AG08395 (cell line): ENCODE results near the gene CDKL1.
A peak's percentile ranks its signal among the peaks of the same experiment; 100 is the strongest.

Experiments used
- DNase-seq: peaks from one replicate; pipeline ENCODE4 v3.0.0; 2012; ENCODE audit warnings: mixed read lengths, low spot score

Gene CDKL1

DNA sequence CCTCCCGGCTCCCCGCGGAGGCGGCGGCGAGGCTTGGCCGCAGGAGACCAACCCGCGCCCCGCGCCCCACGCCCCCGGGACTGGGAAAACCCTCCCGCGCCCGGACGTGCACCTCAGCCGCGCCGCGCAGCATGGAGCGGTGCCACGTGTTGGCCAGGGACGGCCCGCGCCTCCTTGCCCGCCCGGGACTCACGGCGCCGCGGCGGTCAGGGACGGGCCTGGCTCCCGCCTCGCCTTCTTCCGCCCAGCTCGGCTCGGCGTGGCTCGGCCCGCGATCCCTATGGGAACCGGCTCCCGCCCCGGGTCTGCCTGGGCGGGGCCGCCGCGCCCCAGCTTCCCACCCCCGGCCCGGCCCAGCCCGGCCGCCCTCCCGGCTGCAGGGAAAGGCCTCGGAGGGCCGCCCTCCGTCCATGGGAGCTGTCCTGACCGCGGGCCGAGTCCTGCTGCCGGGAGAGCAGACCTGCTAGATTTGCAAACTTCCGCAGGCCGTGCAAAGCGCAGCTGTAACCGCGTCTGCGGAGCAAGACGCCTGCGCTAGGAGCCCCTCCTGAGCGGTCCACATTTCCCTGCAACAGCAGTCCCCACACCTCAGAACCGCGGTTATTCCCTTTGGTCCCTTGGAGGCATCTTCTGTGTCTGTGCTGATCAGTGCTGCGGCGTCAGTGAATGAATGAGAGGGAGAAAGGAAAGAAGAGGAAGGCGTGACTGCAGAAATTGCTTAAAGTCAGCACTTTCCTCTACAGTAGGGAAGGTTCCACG is at the start of gene CDKL1:
Gene CDKL1 (minus strand): TSS at position 251 of the 759 bp plus-strand sequence. CDS start 1,013 bp downstream, outside the sequence.
- DNase-seq = peak; percentile 71

DNA sequence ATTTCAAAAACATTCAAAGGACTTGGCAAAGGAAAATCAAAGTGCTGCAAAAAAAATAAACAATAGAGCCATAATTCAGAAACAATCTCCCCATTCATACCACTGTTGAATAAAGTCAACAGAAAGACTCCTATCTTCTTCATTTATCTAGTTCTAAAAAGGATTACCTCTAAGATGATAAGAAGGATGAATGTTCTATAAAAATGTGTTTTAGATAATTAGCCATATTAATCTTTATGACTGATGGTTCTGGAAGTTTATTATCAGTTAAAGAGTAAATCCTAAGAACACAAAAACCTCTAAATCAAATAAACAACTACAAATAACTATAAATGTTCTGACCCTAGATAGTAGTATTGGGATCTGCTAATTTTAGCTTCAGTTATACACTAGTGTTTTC is 37.8 kb upstream of the CDKL1 start:
- no peak for DNase-seq

DNA sequence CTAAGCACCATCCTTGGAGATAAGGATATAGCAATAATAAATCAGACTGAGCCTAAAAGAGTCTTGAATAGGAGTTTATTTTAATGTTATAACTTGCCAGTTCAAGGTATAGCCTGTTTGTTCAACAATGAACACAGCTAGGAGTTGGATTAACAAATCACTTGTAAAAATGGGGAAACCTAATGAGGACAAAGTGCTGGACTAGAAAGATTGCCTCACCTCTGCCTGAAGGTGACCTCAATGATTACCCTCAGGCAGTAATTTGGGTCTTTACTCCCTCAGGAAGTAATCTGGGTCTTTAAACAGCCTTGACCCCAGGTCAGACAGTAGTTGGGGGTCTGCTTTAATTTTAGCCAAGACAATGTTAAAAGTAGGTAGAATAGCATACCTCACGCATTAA is 35.5 kb upstream of the CDKL1 start:
- DNase-seq = no peak

DNA sequence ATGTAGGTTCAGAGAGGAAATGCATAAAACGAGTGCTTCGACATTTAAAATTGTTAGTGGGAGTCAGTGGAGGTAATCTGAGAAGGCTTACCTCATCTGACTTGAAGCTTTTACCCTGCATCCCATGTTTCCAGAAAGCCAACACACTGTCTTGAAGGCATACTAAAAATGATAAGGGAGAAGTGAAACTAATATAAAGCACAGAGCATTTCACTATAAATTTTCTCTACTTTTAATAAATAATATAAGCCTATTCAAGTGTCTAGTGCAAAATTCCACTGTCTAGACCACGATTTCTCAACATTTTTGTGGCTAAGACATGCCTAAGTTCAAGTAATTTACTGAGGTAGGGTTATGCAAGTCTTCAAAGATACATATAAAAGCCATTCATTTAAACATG is 29.1 kb upstream of the CDKL1 start:
- peak; percentile 26 for DNase-seq

DNA sequence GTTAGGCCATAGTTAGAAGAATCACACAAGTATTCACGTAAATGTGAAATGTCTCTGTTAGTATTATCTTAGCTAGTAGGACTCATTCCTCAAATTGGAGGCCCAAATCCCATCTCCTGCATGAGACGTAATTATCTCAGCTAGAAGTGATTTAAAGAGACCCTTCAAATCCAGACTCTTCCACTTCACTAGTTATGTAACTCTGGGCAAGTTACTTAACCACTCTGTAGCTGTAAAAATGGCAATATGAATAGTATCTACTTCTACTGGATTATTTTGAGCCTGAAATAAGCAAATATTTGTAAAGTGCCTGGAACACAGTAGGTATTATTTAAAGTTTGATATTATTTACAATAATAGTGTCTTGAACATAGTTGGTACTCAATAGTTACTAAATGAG is 28.4 kb upstream of the CDKL1 start:
- DNase-seq = no peak

DNA sequence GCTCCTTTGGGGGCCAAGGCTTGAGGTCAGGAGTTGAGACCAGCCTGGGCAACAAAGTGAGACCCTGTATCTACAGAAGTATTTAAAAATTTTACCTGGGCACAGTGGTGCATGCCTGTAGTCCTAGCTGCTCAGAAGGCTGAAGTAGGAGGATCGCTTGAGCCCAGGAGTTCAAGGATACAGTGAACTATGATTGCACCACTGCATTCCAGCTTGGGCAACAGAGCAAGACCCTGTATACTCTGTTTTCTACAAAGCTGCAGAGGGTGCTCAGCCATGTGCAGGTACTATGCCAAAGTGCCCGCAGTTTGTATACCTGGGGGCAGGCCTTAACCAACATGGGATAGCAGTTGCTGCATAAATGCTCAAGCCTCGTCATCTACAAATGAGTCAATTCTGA is 26.8 kb upstream of the CDKL1 start:
- DNase-seq = no peak

DNA sequence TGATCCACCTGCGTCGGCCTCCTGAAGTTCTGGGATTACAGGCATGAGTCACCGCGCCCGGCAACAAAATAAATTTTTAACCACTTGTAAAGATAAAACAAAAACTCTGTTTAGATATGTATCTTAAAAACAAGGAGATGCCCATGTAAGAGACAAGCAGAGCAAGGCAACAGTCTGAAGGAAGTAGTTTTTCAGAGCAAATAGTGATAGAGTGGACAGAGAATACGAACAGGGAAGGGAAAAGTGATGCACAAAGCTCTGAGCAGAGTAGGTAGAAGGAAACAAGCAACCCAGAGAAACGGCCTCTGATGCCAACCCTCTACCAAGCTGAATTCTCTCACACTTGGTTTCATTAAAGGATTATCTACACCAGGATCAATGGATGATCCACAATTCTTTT is 24.8 kb upstream of the CDKL1 start:
- DNase-seq = no peak

DNA sequence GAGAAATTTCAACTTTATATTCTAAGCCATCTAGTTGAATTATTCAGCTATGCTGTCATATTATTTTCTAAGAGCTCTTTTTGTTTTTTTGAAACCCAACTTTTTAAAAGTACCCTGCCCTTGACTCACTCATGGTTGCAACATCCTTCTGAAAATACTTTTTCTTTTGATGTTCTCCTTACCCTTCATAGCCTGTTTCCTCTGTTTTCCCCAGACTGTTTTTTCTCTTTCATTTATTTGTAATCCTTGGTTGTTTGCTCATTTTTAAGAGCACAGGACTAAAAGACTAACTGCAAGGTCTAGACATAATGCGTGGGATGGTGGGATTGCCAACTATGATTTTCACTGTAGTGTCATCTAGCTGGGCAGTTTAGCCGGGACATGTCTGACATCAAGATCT is 21.2 kb upstream of the CDKL1 start:
- DNase-seq = peak; percentile 21

DNA sequence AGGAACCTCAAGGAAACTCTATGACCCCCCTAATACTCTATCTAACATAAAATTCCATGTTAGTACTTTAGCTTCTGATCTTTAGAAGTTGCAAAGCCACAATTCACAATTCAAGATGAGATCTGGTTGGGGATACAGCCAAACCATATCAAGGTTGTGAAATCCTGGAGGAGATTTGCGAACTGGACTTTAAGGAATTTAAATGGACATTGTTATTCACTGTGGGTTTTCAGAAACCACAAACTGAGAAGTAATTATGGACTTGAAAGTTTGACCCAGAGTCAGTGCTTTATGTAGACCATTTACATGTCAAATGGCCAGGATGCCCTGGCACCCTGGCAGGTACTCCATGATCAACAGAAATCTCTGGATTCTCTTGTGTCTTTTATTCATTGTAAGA is 14.2 kb upstream of the CDKL1 start:
- peak; percentile 59 for DNase-seq

DNA sequence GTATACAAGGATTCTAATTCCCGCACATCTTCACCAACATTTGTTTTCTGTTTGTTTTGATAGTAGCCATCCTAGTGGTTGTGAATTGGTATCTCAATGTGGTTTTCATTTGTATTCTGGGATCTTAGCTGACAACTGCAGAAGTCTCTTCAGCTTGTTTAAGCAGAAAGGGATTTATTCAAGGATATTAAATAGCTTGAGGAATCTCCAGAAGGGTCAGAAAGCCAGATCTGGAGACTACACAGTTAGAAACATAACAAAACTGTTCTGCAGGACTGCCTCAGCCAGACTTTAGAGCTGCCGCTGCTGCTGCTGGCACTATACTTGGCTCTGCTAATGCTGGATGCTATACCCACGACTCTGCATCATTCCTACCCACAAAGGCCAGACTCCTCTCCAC is 13.4 kb upstream of the CDKL1 start:
- DNase-seq = no peak

DNA sequence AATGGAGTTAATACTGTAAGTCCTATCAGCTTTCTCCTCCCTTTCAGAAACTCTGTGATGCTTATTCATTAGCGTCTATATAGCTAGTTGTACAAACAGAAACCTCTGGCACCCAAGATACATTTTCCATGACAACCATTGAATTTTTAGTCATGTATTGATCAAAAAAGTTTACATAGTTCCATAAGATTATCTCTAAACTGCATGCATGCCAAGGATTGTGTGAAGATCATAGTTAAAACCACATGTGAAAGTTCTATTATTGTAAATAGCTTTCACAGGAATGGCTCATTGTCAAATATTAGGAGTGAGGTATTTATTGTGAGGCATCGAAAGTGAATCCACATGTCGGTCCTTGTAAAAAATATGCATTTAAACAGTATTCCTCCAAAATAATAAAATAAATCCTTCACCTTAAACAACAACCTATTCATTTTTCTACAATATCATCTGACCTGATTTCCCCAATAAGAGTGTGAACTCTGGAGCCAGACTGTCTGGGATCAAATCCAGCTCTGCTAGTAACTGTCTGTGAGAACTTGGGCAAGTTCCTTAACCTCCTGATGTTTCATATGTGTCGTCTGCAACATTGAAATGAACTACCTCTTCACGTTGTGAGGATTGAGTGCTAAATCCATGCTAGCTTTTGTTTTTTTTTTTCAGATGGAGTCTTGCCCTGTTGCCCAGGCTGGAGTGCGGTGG is 10.6 kb upstream of the CDKL1 start:
- peak; percentile 36 for DNase-seq

DNA sequence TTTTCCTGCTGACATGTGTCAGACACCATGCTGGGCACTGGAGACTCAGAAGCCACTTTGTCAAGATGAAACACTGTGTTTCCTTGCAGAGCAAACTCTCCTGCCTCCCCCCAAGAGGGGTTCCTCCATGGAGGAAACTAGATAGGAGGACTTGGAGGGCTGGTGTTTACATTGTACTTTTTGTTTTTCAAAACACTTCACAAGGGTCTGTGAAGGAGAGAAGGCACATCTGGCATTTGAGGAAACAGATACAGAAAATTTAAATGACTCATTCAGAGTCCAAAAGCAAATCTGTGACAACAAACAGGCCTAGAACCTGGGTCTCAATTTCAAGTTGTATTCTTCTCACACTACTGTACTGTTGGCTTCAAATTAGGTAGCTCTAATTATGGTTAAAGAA is 6.7 kb upstream of the CDKL1 start:
- DNase-seq = no peak

DNA sequence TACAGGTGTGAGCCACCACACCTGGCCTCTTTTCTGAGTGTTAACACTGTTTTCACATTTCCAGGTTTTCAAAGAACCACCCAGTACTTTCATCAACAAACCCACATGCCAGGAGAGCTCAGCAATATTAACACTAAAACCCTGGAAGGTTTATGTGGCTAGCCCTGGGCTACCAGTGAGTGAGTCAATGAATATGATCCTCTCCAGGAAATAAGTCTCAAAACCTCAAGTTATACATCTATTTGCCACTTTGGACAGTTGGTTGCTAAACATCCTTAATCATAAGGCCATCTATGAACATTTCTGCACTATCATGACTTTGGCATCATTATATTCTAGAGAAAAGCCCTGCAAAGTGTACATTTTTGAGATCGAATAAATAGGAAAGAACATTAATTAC is 6.3 kb upstream of the CDKL1 start:
- no peak for DNase-seq

DNA sequence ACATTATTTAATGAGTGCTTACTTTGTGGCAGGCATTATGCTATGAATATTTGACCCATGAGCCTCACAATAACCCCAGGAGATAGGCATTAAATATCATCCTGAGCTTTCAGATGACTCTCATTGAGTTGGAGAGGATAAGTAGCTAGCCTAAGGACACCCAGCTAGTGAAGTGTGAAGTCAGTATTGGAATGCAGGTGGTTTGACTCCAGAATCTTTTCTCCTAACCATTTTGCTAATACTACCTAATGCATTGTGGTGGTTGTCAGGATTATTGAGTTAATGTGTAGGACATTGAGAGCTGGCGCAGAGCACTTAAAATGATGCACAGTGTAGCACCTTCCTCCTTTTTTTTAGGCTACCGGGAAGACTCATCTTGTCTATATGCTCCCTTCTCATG is 3.8 kb upstream of the CDKL1 start:
- DNase-seq = no peak

DNA sequence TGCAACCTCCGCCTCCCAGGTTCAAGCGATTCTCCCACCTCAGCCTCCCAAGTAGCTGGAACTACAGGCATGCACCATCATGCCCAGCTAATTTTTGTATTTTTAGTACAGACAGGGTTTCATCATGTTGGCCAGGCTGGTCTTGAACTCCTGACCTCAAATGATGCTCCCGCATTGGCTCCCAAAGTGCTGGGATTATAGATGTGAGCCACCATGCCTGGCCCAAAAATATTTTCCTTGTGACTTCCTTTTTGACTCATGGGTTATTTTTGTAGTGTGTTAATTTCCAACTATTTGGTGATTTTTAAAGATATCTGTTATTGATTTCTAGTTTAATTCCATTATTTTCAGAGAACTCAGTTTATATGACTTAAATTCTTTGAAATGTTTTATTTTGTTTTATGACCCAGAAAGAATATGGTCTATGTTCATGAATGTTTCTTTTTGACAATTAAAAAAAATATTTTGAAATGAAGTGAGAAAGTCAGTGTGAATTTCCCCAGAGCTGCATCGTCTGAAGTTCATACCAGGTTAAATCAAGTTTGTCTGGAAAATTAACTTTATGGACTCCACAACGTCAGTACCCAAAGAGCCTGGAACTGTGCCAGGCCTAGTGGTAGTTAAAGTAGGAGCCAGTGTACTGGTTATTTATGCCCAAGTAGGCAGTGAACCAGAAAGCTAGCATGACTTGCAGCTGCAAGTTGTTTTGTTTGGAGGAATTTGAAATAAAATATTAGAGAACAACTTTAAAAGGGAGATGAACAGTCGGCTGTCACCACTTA is 2.8 kb upstream of the CDKL1 start:
- DNase-seq = peak; percentile 31

DNA sequence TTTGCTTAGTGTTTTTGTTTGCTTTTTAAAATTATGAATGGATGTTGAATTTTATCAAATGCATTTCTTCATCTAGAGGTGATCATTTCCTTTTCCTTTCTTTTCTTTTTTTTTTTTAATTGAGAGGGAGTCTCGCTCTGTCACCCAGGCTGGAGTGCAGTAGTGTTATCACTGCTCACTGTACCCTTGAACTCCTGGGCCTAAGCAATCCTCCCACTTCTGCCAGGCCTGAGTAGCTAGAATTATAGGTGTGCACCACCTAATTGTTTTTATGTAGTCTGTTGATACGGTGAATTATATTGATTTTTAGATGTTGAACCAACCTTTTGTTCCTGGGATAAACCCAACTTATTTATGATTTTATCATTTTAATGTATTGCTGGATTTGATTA is 1.5 kb upstream of the CDKL1 start:
- no peak for DNase-seq

DNA sequence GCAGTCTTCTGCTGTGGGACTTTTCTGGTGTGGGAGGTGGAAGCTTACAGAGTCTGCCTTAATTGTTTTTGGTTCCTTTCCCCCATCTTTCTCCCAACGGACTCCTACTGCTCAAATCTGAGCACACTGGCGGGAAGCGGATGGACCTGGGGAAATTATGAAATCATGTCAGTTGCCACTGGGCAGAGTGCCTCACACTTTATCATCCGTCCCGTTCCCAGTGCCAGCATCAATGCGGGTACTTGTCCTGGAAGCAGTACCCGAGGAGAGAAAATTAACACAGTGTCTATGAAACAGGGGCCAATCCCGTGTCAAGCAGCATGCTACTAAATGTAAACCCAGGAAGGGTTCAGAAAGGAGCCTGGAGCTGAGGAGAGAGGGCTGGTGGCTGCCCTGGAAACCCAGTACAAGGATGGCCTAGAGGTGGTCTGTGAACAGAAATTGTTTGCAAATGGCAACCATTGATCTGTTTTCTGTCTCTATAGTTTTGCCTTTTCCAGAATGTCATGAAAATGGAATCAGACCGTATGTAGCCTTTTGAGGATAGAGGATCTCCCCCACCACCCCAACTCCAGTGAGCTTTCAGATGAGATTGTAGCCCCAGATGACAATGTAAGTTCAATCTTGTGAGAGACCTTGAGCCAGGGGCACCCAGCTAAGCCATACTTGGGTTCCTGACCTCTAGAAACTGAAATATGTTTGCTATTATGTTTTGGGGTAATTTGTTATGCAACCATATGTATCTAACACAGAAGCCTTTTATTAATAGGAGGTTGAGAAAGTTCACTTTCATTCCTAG is 908 bp upstream of the CDKL1 start:
- DNase-seq = peak; percentile 25

DNA sequence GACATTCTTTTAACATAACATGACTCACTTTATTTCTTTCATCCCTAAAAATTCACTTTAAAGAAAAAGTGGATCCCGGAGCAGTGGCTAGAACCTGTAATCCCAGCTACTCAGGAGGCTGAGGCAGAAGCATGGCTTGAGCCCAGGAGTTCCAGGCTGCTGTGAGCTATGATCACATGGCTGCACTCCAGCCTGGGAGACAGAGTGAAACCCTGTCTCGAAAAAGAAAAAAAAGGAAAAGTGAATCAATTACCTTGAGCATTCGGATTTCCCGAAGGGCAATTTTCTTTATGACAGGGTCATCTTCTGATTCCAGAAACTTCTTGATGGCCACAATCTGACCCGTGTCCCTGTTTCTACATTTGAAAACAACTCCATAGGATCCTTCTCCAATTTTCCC is 1.2 kb downstream of the CDKL1 start:
- DNase-seq = no peak

DNA sequence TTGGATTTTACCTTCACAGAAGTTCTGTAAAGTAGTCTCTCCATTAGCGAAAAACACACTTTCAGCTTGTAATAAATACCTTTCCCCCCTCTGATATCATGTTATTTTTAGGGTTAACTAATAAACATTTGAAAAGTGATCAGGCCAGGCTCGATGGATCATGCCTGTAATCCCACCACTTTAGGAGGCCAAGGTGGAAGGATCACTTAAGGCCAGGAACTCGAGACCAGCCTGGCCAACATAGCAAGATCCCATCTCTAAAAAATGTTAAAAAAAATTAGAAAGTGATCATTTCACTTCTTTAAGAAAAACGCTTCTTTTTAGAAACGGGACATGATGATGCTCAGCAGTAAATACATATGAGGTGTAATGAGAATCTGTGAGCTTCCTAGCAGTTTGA is 2.0 kb downstream of the CDKL1 start:
- DNase-seq = no peak

DNA sequence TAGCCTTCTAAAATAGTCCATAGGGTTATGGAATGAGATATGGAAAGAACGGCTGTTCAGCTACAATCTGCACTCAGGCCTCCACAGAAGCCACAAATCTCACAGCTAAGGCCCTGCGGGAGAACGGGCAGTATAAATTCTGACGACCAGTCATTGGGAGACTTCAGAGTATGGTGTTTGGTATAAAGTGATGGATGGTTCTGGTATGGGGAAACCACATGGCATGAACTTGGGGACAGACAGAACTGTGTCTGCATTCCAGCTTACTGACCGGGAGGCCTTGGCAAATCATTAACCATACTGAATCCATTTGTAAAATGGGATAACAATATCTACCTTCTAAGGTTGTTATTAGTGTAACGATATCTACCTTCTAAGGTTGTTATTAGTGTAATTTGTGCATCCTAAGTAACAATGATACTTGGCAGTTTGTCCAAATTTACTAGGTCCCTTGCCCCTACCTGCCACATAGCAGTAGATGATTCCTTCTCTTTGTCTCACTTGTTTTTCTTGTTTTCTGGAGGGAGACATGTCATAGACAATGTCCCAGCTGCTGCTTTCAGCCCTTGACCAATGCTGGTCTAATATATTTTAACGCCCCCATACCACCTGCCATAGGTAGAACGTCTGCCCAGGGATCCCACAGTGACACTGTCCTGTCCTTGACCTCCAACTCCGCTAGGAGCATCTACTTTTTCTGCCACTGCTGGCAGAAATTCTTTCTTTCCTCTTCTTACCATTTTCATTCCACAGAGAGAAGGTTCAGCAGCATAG is 6.8 kb downstream of the CDKL1 start:
- DNase-seq = no peak

DNA sequence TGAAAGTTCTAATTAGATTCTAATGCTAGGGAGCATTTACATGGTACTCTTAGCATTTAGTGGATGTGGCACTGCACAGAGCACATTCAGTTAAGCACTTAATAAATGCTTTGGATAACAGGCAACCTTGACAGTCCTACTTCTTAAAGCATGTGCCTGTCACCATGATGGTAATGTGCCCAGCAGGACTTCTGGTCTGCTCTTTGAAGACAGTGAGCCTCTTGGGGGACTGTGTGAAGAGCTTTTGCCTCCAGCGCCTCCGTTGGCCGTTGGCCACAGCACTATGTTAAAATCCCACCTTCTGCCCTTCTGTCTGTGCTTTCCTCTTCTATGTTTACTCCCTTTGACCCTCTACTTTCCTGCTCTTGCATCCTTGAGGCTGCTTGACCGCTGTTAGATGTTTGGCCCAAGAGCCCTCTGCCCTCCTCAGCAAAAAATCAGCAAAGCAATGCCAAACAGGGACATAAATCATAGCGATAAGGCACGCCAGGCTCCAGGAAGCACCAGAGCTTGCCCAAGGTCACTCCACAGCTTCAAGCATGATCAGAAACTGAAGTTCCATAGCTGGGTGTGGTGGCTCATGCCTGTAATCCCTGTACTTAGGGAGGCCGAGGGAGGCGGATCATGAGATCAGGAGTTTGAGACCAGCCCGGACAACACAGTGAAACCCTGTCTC is 8.3 kb downstream of the CDKL1 start:
- DNase-seq = no peak
